Measurements from ENCODE around the gene MAP4. TPM values are rescaled to one million over a fixed set of nuclear protein-coding genes. Genes with fewer than 3 reads are reported as not detected.

The MAP4 gene
- total RNA-seq, 2 donors from 2014 or later: 70.6 to 101 TPM

GRCh38 chr3:47961815-47962606 lies 54.2 kb downstream of the MAP4 start:
- H3K9me3 ChIP-seq: no peaks in the 10 kb centered on the region
- H3K36me3 ChIP-seq (replicated peaks in 1 of 2; ENCODE audit: insufficient read depth in 1 of 2, low read depth in 2 of 2): no peaks in the 10 kb centered on the region
- TF ChIP-seq POLR2A (IDR thresholded peaks at IDR 0.05): no peak
- TF ChIP-seq, protein P1, sequence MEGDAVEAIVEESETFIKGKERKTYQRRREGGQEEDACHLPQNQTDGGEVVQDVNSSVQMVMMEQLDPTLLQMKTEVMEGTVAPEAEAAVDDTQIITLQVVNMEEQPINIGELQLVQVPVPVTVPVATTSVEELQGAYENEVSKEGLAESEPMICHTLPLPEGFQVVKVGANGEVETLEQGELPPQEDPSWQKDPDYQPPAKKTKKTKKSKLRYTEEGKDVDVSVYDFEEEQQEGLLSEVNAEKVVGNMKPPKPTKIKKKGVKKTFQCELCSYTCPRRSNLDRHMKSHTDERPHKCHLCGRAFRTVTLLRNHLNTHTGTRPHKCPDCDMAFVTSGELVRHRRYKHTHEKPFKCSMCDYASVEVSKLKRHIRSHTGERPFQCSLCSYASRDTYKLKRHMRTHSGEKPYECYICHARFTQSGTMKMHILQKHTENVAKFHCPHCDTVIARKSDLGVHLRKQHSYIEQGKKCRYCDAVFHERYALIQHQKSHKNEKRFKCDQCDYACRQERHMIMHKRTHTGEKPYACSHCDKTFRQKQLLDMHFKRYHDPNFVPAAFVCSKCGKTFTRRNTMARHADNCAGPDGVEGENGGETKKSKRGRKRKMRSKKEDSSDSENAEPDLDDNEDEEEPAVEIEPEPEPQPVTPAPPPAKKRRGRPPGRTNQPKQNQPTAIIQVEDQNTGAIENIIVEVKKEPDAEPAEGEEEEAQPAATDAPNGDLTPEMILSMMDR (IDR thresholded peaks at IDR 0.05): no peak
- peaks cover 24% of the 10 kb centered on the region for H3K4me1 ChIP-seq
- intact Hi-C loops (cut with DNase I): no loop called here
- ATAC-seq (peak; percentile 74), DNase-seq (peak in 3 of 4 donors; percentile 16 to 40 (median 19))
- H3K27me3 ChIP-seq: no peaks in the 10 kb centered on the region
- H3K4me3 ChIP-seq: no peak overlapping the region
- peak overlapping the region in 3 of 4 donors; percentile 11 to 35 (median 27) for H3K27ac ChIP-seq
- 50 to 53% methylated on average over 5 of the region's 5 CpGs for WGBS, 2 donors

- WGBS, 2 donors: 88 to 100% methylated on average over 1 of the region's 1 CpG
- H3K27ac ChIP-seq: peak overlapping the region in 2 of 4 donors; percentile 27 to 35
- no peaks in the 10 kb centered on the region for H3K27me3 ChIP-seq
- no peak for TF ChIP-seq POLR2A (IDR thresholded peaks at IDR 0.05)
- TF ChIP-seq, protein P1 (IDR thresholded peaks at IDR 0.05): no peak
- peaks cover 24% of the 10 kb centered on the region for H3K4me1 ChIP-seq
- no peak for DNase-seq
- no peaks in the 10 kb centered on the region for H3K9me3 ChIP-seq
- intact Hi-C loops (cut with DNase I): no loop called here
- no peak overlapping the region for H3K4me3 ChIP-seq
- ATAC-seq: no peak
- no peaks in the 10 kb centered on the region for H3K36me3 ChIP-seq (replicated peaks in 1 of 2; ENCODE audit: insufficient read depth in 1 of 2, low read depth in 2 of 2)
Observed at GRCh38 chr3:47961036-47961435, 55.2 kb downstream of the MAP4 start.

DNA sequence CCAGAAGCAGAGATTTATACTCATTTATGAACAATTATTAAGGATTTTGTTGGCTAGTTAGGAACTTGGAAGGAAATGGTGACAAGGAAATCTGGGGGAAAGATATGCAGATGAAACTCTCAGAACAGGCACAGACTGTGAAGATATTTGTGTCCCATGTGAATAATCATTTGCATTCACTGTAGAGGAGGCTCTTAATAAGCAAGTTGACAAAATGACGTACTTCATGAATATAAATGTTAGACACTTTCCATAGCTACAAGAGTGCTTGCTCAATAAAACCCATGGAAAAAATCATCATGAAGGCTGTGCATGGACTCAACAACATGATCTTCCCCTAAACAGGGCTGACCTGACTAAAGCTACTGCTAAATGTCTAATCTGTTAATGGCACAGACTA lies 59.7 kb downstream of the MAP4 start:
- Histone ChIP-seq H3K4me1 (peaks cover 26% of the 10 kb centered on the region), H3K36me3 (replicated peaks in 1 of 2; ENCODE audit: insufficient read depth in 1 of 2, low read depth in 2 of 2) (no peaks in the 10 kb centered on the region), H3K27me3 (no peaks in the 10 kb centered on the region), H3K4me3 (no peak overlapping the region), H3K27ac (no peak overlapping the region), H3K9me3 (no peaks in the 10 kb centered on the region)
- TF ChIP-seq POLR2A (IDR thresholded peaks at IDR 0.05): no peak
- TF ChIP-seq, protein P1 (IDR thresholded peaks at IDR 0.05): no peak
- 85 to 93% methylated on average over 1 of the region's 1 CpG for WGBS, 2 donors
- DNase-seq (no peak), ATAC-seq (no peak)
- intact Hi-C loops (cut with DNase I): no loop called here

DNA sequence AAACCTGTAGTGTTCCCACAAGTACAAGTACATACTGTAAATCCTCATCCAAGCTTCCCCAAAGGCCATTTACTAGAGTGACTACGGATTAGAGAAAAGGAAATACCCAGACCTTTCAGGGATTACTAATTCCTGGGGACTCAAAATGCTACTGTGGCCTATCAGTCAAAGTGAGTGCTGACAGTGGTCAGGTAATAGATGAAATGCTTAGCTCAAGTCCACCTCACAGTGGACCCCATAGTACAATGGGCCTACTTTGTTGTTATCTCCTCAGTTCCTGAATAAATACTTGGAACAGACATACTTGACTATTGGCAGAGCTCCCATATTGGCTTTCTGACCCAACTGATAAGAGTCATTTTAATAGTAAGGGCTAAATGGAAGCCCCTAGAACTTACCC lies 61.6 kb downstream of the MAP4 start:
- H3K27ac ChIP-seq: peak overlapping the region in 2 of 4 donors; percentile 37 to 49

More for the DNA sequence above, 61.6 kb downstream of the MAP4 start:
- no peaks in the 10 kb centered on the region for H3K9me3 ChIP-seq
- DNase-seq: peak in 2 of 4 donors; percentile 7 to 23
- H3K27me3 ChIP-seq: no peaks in the 10 kb centered on the region
- WGBS, 2 donors: 15 to 23% methylated on average over 1 of the region's 1 CpG
- no peak overlapping the region for H3K4me3 ChIP-seq
- intact Hi-C loops (cut with DNase I): no loop called here
- H3K36me3 ChIP-seq (replicated peaks in 1 of 2; ENCODE audit: insufficient read depth in 1 of 2, low read depth in 2 of 2): no peaks in the 10 kb centered on the region
- TF ChIP-seq POLR2A (IDR thresholded peaks at IDR 0.05): no peak
- TF ChIP-seq, protein P1 (IDR thresholded peaks at IDR 0.05): no peak
- peak; percentile 55 for ATAC-seq
- peaks cover 19% of the 10 kb centered on the region for H3K4me1 ChIP-seq

Measured in body of pancreas (tissue), 4 donors.